ENCODE data around the gene ENO1. TPM values are rescaled to one million over a fixed set of nuclear protein-coding genes. Genes with fewer than 3 reads are reported as not detected.

ENO1 gene
- total and polyA plus RNA-seq, 2 of the 4 experiments (the other 2 are of a cell fraction): 2,125 to 3,643 TPM

DNA sequence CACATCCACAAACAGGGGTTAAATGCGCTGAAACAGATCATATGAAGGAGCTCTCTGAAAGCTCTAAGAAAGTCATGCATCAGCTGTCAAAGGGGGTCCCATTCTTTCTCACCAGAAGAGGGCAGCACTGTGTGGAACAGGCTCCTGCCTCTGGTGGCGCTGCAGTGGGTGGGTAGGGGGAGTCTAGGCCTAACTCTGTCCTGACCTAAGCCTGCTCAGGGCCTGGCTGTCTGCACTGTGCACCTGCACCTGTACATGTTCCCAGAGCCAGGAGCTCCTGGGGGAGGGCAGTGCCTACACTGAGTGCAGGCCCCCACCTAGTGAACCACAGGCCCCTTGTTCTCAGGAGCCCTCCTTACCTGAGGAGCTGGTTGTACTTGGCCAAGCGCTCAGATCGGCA, 16.0 kb downstream of the ENO1 start:
- CTCF ChIA-PET: interaction anchor here (0.8 to 1.6 kb wide), 4 partner anchors 11 to 249 kb away, joined by 3 to 7 read pairs (median 4); no protein-coding TSS in a partner anchor
- no peak for DNase-seq

More for the DNA sequence above, 16.0 kb downstream of the ENO1 start:
- Histone ChIP-seq H3K9me3 (ENCODE audit: control insufficient read depth, insufficient read depth, low read length) (no peaks in the 10 kb centered on the region), H2BK120ac (ENCODE audit: low read depth, low read length) (no peak overlapping the region), H2AFZ (replicated peaks; ENCODE audit: low read length, poor library complexity) (no peak overlapping the region), H3K56ac (ENCODE audit: extremely low read depth, insufficient read depth, low read length) (no peak overlapping the region), H3K9ac (ENCODE audit: low read depth, low read length) (no peak overlapping the region), H2BK5ac (ENCODE audit: low read depth, low read length, poor library complexity, severe bottlenecking) (no peak overlapping the region), H4K20me1 (ENCODE audit: insufficient read depth, low read length) (peaks cover 99% of the 10 kb centered on the region), H3K4me2 (ENCODE audit: low read depth, low read length) (no peak overlapping the region), H2AK9ac (replicated peaks; ENCODE audit: low read depth, low read length, poor library complexity) (no peak overlapping the region), H3K4ac (ENCODE audit: low read depth, low read length) (no peak overlapping the region), H3K27ac (ENCODE audit: insufficient read depth, low read length) (no peak overlapping the region), H4K8ac (ENCODE audit: low read depth in 2 of 2, low read length in 2 of 2) (no peak overlapping the region), H4K91ac (ENCODE audit: insufficient read depth, low read depth, low read length) (no peak overlapping the region), H2BK20ac (ENCODE audit: low read depth, low read length) (no peak overlapping the region), H3K27me3 (ENCODE audit: control insufficient read depth, insufficient read depth, low read length) (no peaks in the 10 kb centered on the region), H3K23ac (ENCODE audit: low read depth, low read length) (no peak overlapping the region), H3K4me3 (ENCODE audit: insufficient read depth, low read depth, low read length) (no peak overlapping the region), H3K9me1 (ENCODE audit: insufficient read depth, low read length) (peaks cover 9% of the 10 kb centered on the region; the same call in 1 of the 2 replicates), H3K79me1 (ENCODE audit: low read depth in 1 of 2, low read length in 2 of 2) (peaks cover 47 to 81% of the 10 kb centered on the region in 2 experiments), H4K5ac (ENCODE audit: low read depth, low read length) (no peak overlapping the region), H3K36me3 (ENCODE audit: control insufficient read depth, insufficient read depth, low read length) (peaks cover 86% of the 10 kb centered on the region), H3K4me1 (ENCODE audit: control insufficient read depth, insufficient read depth, low read length) (peaks cover 10% of the 10 kb centered on the region), H3K14ac (replicated peaks; ENCODE audit: low read depth, low read length) (no peak overlapping the region), H2BK15ac (ENCODE audit: low read depth, low read length) (no peak overlapping the region), H2AK5ac (ENCODE audit: low read depth, low read length) (no peak overlapping the region), H3K18ac (ENCODE audit: low read depth, low read length) (no peak overlapping the region)
- in situ Hi-C loops (cut with MboI; ENCODE audit: low sequenced_read_pairs): loop anchor here (25.0 kb wide), 1 partner anchor 875 kb away; no protein-coding TSS in a partner anchor
- no TSS peak for BruUV-seq (replicated peaks)
- no CpG with 5 or more reads among the region's 4 CpGs for WGBS, 2 experiments (ENCODE audit: extremely low coverage in 2 of 2, insufficient read length in 1 of 2)
- ATAC-seq (ENCODE audit: low read depth): peak; percentile 22; the same call in 1 of the 2 replicates
- dilution Hi-C loops (cut with HindIII; ENCODE audit: low sequenced_read_pairs, unreplicated experiment): no loop called here
- POLR2A ChIA-PET (ENCODE audit: unreplicated experiment): no interaction called here
- TF ChIP-seq NFE2L2 (IDR thresholded peaks at IDR 0.05; ENCODE audit: low read depth, low read length): no peak
- peak; percentile 28 for TF ChIP-seq SMC3 (IDR thresholded peaks at IDR 0.05; ENCODE audit: low read depth, low read length)
- TF ChIP-seq, protein P1, sequence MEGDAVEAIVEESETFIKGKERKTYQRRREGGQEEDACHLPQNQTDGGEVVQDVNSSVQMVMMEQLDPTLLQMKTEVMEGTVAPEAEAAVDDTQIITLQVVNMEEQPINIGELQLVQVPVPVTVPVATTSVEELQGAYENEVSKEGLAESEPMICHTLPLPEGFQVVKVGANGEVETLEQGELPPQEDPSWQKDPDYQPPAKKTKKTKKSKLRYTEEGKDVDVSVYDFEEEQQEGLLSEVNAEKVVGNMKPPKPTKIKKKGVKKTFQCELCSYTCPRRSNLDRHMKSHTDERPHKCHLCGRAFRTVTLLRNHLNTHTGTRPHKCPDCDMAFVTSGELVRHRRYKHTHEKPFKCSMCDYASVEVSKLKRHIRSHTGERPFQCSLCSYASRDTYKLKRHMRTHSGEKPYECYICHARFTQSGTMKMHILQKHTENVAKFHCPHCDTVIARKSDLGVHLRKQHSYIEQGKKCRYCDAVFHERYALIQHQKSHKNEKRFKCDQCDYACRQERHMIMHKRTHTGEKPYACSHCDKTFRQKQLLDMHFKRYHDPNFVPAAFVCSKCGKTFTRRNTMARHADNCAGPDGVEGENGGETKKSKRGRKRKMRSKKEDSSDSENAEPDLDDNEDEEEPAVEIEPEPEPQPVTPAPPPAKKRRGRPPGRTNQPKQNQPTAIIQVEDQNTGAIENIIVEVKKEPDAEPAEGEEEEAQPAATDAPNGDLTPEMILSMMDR (conservative IDR thresholded peaks at IDR 0.05; ENCODE audit: low read depth, low read length): peak; percentile 51
- intact Hi-C loops (cut with micrococcal nuclease): no loop called here
